Mucosa of gallbladder (tissue), 1 donor: Measurements from ENCODE around the gene HSF2BP. TPM values are rescaled to one million over a fixed set of nuclear protein-coding genes. Genes with fewer than 3 reads are reported as not detected.
A peak's percentile ranks its signal among the peaks of the same experiment; 100 is the strongest.
"Not testable (repeated sequence)": the region's sequence is repeated elsewhere in the genome, so short reads cannot be mapped to it uniquely, and the experiment has no call there.

Experiments used
- DNase-seq: peaks from one replicate; pipeline ENCODE4 v3.0.0-alpha.2; 2020; ENCODE audit warnings: low spot score
- total RNA-seq: library from RNA; stranded (reverse); gene quantifications from one replicate; pipeline ENCODE4 v1.2.1, GENCODE V29; 2021
- donor health status: DM: no; HTN: no; CAD: no.

The HSF2BP gene
- total RNA-seq, 1 donor from 2014 or later, result 0.26 TPM

DNA sequence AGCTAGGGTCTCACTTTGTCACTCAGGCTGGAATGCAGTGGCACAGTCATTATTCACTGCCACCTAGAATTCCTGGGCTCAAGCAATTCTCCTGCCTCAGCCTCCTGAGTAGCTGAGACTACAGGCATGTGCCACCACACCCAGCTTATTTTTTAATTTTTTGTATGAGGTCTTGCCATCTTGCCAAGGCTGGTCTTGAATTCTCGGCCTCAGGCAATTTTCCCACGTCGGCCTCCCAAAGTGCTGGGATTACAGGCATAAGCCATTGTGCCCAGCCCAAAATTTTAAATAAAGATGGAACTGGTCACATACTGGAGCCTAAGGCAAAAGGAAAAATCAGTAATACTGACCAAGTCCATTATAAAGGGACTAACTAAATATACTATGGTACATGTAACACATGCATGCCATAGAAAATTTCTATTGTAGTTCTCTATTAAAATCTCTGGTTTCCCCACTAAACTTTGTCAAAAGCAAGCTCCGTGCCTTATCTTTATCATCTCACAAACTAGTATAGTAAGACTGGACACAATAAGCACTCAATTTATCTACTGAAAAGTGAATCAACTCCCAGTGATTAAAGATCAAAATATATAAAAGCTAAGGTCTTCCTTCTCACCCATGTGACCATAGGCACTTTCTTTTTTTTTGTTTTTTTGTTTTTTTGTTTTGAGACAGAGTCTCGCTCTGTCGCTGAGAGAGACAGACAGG is 61.6 kb downstream of the HSF2BP start:
- no peak for DNase-seq

DNA sequence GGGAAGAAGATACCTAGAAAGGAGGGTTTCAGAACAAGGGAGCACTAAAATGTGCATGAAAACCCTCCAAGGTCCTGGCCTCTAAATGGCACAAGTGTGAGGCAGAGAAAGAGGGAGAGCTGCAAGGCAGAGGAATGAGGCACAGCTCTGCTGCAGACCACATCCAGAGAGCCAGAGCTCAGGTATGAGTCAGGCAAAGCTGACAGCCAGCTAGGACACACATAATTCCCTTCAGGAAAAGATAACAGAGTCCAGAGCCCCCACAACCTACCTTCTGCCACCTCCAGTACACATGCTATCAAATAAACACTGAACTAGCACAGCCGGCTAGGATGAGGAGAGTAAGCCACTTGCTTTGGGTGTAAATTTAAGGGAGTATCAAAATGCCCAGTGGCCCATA is 62.2 kb downstream of the HSF2BP start:
- no peak for DNase-seq

GRCh38 chr21:43596616-43597015 is 62.7 kb downstream of the HSF2BP start:
- DNase-seq, result no peak

DNA sequence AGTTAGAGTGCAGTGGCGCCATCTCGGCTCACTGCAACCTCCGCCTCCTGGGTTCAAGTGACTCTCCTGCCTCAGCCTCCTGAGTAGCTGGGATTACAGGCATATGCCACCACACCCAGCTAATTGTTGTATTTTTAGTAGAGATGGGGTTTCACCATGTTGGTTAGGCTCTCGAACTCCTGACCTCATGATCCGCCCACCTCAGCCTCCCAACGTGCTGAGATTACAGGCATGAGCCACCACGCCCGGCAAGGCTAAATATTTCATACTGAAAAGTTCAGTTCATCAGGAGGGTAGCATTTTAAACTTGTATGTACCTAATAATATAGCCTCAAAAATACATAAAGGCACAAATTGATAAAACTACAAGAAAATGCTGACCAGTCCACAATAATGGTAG is 63.5 kb downstream of the HSF2BP start:
- not testable (repeated sequence) for DNase-seq

DNA sequence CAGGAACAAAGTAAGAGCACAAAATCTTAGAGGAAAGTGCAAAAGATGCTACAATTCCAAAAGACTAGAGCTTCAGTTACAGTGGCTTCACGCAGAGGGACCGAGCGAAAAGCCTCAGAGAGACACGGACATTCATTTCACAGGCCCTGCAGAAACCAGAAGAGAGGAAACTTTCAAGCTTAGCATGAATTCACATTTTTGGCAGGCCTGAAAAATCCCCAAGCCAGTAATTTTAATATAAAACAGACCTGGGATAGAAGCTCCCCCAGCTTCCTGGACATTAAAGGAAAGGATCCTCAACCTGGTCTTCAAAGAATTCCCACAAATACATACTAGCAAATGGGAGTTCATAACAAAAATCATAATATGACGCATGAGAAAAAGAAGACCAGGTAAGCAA is 66.2 kb downstream of the HSF2BP start:
- no peak for DNase-seq

- DNase-seq, result no peak
Measured at GRCh38 chr21:43591571-43591970, 67.7 kb downstream of the HSF2BP start.

- no peak for DNase-seq
Measured at GRCh38 chr21:43590194-43590593, 69.1 kb downstream of the HSF2BP start.

GRCh38 chr21:43588957-43589356 is 70.3 kb downstream of the HSF2BP start:
- no peak for DNase-seq

GRCh38 chr21:43585924-43586413 is 73.3 kb downstream of the HSF2BP start:
- DNase-seq, result peak; percentile 85

- no peak for DNase-seq
Measured at GRCh38 chr21:43585514-43585913, 73.8 kb downstream of the HSF2BP start.

GRCh38 chr21:43581453-43581852 is 77.8 kb downstream of the HSF2BP start:
- DNase-seq, result no peak

DNA sequence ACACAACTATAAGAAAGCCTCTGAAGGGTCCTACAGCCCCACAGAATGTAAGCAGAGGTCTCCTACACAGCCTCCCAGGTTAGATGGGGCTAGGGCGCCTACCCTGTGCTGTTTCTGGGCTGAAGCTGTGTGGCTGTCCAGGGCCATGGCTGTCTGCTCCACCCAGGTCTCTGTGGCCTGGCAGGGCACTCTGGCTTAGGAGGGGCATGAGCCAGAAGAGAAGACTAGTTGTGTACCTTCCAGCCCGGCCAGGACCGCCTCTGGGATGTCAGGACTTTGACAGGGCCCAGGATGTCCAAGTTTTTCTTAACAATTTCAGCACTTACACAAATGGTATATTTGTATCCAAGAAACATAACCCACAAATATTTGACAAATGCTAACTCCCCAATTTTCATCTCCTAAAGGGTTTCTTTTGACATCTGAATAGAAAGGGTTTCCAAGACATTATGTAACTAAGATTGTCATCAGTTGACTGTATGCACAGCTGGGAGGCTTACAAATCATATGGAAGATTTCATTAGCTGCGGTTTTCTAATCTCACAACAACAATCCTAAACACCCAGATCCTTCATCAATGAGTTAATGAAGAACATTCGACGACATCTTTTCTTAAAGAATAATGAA is 80.5 kb downstream of the HSF2BP start:
- DNase-seq, result no peak

- DNase-seq, result no peak
Measured at GRCh38 chr21:43575473-43575844, 83.8 kb downstream of the HSF2BP start.

DNA sequence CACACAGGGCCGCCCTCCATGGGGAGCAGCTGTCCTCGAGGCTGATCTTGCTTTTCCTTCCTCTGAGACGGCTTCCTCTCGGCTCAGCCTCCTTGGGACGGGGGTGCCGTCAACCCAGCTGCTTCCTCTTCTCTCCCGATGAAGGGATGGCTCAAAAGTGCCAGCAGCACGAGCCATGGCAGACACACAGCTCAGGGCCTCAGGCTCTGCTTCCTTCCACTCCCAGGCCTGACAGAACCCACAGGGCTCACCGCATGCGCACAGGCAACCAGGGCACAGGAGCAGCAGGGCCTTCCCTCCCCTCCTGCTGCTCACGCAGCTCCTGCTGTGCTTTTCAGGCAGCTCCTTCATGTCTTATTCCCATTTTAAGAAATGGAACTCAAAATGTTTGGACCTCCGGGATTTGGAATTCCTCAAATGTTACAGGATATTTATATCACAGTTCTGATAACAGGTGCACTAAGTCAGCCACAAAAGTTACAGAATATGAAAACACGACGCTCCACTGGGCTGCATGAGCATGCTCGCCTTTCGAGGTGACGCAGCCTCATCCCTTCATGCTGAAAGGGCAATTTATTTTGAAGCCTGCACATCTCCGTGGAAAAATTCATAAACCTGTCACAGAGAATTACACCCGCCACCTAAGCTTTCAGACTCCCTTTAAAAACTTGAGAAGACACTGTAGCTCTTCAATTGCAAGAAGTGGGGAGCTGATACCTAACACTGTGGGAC is 84.4 kb downstream of the HSF2BP start:
- peak; percentile 32 for DNase-seq

DNA sequence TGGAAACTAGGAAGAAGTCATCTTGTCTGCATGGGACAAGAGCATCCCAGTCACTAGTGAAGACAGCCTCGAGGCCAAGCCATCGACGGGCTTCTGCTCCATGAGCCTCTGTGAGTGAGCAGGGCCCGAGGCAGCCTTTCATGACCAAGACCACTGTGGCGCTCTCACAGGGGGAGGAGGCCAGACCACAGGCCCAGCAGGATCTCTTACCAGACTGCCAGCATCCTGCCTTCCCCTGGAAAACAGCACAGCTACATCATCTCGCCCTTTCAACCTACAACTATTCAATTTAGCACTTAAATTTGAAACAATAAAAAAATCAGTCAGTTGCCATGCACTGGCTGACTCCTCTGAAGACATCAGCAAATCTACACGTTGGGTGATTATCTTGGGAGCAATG is 85.4 kb downstream of the HSF2BP start:
- DNase-seq, result no peak

DNA sequence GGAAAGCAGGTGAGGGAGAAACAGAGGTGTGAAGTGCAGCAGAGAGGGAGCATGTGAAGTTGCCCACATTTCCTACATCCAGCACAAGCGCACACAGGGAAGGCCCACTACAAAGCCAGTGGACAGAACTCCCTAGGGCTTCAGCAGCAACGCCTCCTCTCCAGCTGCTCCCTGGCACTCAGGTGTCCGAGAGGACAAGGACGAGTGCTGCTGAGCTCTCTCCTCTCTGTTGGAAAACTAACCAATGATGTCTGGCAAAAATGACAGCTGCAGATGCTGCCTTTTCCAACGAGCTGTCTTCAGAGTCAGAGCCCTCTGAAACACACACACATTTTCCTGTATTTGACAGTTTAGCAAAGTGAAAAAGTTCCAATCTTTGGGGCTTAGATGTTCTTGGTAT is 86.8 kb downstream of the HSF2BP start:
- no peak for DNase-seq

GRCh38 chr21:43571976-43572375 is 87.3 kb downstream of the HSF2BP start:
- no peak for DNase-seq

DNA sequence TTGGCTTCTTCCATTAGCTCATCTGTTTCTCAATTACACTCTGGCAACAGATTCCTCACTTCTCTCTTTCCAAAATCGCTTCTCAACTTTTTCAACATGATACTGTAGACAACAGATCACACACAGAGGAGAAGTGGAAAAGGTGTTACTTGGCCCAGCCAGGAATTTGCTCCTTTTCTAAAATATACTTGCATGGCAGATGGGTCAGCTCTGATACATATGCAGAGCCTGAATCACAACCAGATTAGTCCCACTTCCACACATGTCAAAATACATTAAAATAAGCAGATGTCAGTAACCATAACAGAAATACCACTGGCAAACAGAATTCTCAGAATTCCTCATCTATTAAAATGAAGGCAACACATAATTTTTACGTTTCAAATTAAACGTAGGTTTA is 89.1 kb downstream of the HSF2BP start:
- not testable (repeated sequence) for DNase-seq

GRCh38 chr21:43562451-43562850 is 96.8 kb downstream of the HSF2BP start:
- DNase-seq, result not testable (repeated sequence)

DNA sequence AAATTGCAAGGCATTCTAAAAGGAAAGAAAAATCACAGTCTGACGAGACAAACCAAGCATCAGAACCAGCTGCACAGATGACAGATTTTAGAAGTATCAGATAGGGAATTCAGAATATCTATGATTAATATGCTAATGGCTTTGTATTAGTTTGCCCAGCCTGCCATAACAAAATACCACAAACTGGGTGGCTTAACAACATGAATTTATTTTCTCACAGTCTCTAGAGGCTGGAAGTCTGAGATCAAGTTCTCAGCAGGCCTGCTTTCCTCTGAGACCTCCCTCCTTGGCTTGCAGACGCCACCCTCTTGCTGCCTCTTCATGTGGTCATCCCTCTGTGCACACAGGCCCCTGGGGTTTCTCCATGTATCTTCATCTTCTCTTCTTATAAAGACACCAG is 118.7 kb downstream of the HSF2BP start:
- not testable (repeated sequence) for DNase-seq

GRCh38 chr21:43522495-43523131 is 136.7 kb downstream of the HSF2BP start:
- not testable (repeated sequence) for DNase-seq

- DNase-seq, result not testable (repeated sequence)
Measured at GRCh38 chr21:43517701-43518100, 141.6 kb downstream of the HSF2BP start.
